ENCODE data around the gene NEDD9.

Gene NEDD9

GRCh38 chr6:11153447-11153846 is 79.0 kb downstream of the NEDD9 start:
- no peak overlapping the region for H3K27ac ChIP-seq (ENCODE audit: low read depth, low read length)
- no peaks in the 10 kb centered on the region for H3F3A ChIP-seq (ENCODE audit: insufficient read depth)
- H3K9ac ChIP-seq (ENCODE audit: low read length): no peak overlapping the region
- H3K4me3 ChIP-seq (ENCODE audit: insufficient read depth, low read length, poor library complexity, severe bottlenecking): no peak overlapping the region
- no peaks in the 10 kb centered on the region for H3K9me2 ChIP-seq (replicated peaks; ENCODE audit: insufficient read depth, low read length)
- H3K9me3 ChIP-seq (ENCODE audit: insufficient read depth, low read length): no peaks in the 10 kb centered on the region; the same call in 1 of the 2 replicates
- no peaks in the 10 kb centered on the region for H3K36me3 ChIP-seq (ENCODE audit: low read length)
- no peaks in the 10 kb centered on the region for H3K27me3 ChIP-seq (ENCODE audit: low read length)
- H3K4me2 ChIP-seq (ENCODE audit: low read depth, low read length, poor library complexity, severe bottlenecking): no peak overlapping the region
- H4K20me1 ChIP-seq (ENCODE audit: low read depth, low read length): no peaks in the 10 kb centered on the region
- H3K79me2 ChIP-seq (ENCODE audit: insufficient read depth, low read length): no peaks in the 10 kb centered on the region
- TF ChIP-seq EZH2phosphoT487 (conservative IDR thresholded peaks at IDR 0.05; ENCODE audit: low read length) (no peak), CTCF (IDR thresholded peaks at IDR 0.05; ENCODE audit: insufficient read depth, low read length, poor library complexity, severe bottlenecking) (no peak)
- H2AFZ ChIP-seq (ENCODE audit: low read depth, low read length, severe bottlenecking): no peak overlapping the region

GRCh38 chr6:11152581-11152980 is 79.9 kb downstream of the NEDD9 start:
- no peak overlapping the region for H3K4me2 ChIP-seq (ENCODE audit: low read depth, low read length, poor library complexity, severe bottlenecking)
- H4K20me1 ChIP-seq (ENCODE audit: low read depth, low read length): no peaks in the 10 kb centered on the region
- no peaks in the 10 kb centered on the region for H3F3A ChIP-seq (ENCODE audit: insufficient read depth)
- H3K36me3 ChIP-seq (ENCODE audit: low read length): no peaks in the 10 kb centered on the region
- no peak overlapping the region for H3K9ac ChIP-seq (ENCODE audit: low read length)
- H3K9me3 ChIP-seq (ENCODE audit: insufficient read depth, low read length): no peaks in the 10 kb centered on the region; the same call in 1 of the 2 replicates
- no peak overlapping the region for H3K4me3 ChIP-seq (ENCODE audit: insufficient read depth, low read length, poor library complexity, severe bottlenecking)
- H2AFZ ChIP-seq (ENCODE audit: low read depth, low read length, severe bottlenecking): no peak overlapping the region
- no peaks in the 10 kb centered on the region for H3K79me2 ChIP-seq (ENCODE audit: insufficient read depth, low read length)
- no peaks in the 10 kb centered on the region for H3K9me2 ChIP-seq (replicated peaks; ENCODE audit: insufficient read depth, low read length)
- H3K27me3 ChIP-seq (ENCODE audit: low read length): no peaks in the 10 kb centered on the region
- TF ChIP-seq EZH2phosphoT487 (conservative IDR thresholded peaks at IDR 0.05; ENCODE audit: low read length) (no peak), CTCF (IDR thresholded peaks at IDR 0.05; ENCODE audit: insufficient read depth, low read length, poor library complexity, severe bottlenecking) (no peak)
- H3K27ac ChIP-seq (ENCODE audit: low read depth, low read length): no peak overlapping the region

- Histone ChIP-seq H4K20me1 (ENCODE audit: low read depth, low read length) (no peaks in the 10 kb centered on the region), H3K79me2 (ENCODE audit: insufficient read depth, low read length) (no peaks in the 10 kb centered on the region), H3K36me3 (ENCODE audit: low read length) (no peaks in the 10 kb centered on the region), H3K27me3 (ENCODE audit: low read length) (no peaks in the 10 kb centered on the region), H3K4me3 (ENCODE audit: insufficient read depth, low read length, poor library complexity, severe bottlenecking) (no peak overlapping the region), H3K4me2 (ENCODE audit: low read depth, low read length, poor library complexity, severe bottlenecking) (no peak overlapping the region), H3F3A (ENCODE audit: insufficient read depth) (no peaks in the 10 kb centered on the region), H3K9ac (ENCODE audit: low read length) (no peak overlapping the region), H3K9me2 (replicated peaks; ENCODE audit: insufficient read depth, low read length) (no peaks in the 10 kb centered on the region), H2AFZ (ENCODE audit: low read depth, low read length, severe bottlenecking) (no peak overlapping the region), H3K27ac (ENCODE audit: low read depth, low read length) (no peak overlapping the region), H3K9me3 (ENCODE audit: insufficient read depth, low read length) (no peaks in the 10 kb centered on the region)
- TF ChIP-seq CTCF (IDR thresholded peaks at IDR 0.05; ENCODE audit: insufficient read depth, low read length, poor library complexity, severe bottlenecking): no peak
Measured at GRCh38 chr6:11151488-11151887, 81.0 kb downstream of the NEDD9 start.

- Histone ChIP-seq H3K4me2 (ENCODE audit: low read depth, low read length, poor library complexity, severe bottlenecking) (no peak overlapping the region), H3F3A (ENCODE audit: insufficient read depth) (no peaks in the 10 kb centered on the region), H2AFZ (ENCODE audit: low read depth, low read length, severe bottlenecking) (no peak overlapping the region), H3K27ac (ENCODE audit: low read depth, low read length) (no peak overlapping the region), H3K27me3 (ENCODE audit: low read length) (no peaks in the 10 kb centered on the region), H3K9ac (ENCODE audit: low read length) (no peak overlapping the region), H3K9me3 (ENCODE audit: insufficient read depth, low read length) (no peaks in the 10 kb centered on the region), H3K9me2 (replicated peaks; ENCODE audit: insufficient read depth, low read length) (no peaks in the 10 kb centered on the region), H4K20me1 (ENCODE audit: low read depth, low read length) (no peaks in the 10 kb centered on the region), H3K36me3 (ENCODE audit: low read length) (no peaks in the 10 kb centered on the region), H3K79me2 (ENCODE audit: insufficient read depth, low read length) (no peaks in the 10 kb centered on the region), H3K4me3 (ENCODE audit: insufficient read depth, low read length, poor library complexity, severe bottlenecking) (no peak overlapping the region)
- TF ChIP-seq EZH2phosphoT487 (conservative IDR thresholded peaks at IDR 0.05; ENCODE audit: low read length): no peak
- no peak for TF ChIP-seq CTCF (IDR thresholded peaks at IDR 0.05; ENCODE audit: insufficient read depth, low read length, poor library complexity, severe bottlenecking)
Measured at GRCh38 chr6:11149551-11149950, 82.9 kb downstream of the NEDD9 start.

Measured in SU-DHL-6 (cell line).